A549 (cell line): ENCODE measurements around the gene PLEKHA6. TPM values are rescaled to one million over a fixed set of nuclear protein-coding genes. Genes with fewer than 3 reads are reported as not detected.
A peak's percentile ranks its signal among the peaks of the same experiment; 100 is the strongest.

Source experiments
- ATAC-seq, 2 experiments: fragments of 200-7000 bp in 1 of 2; fragments of >200 bp in 1 of 2; cut with Nextera tagmentation in 1 of 2; cut with Tn5 transposase in 1 of 2; 3 replicates each; pipeline versions ENCODE4 v1.8.0 to v1.9.1; 2018 to 2020; ENCODE audit warnings: mild to moderate bottlenecking in 1 of 2, moderate library complexity in 1 of 2
- CTCF ChIA-PET: fragments of 300-600 bp; sonication (Branson Sonifier 250); formaldehyde crosslinking; extraction: SDS; loops from one replicate; lab custom pipeline; 2021; ENCODE audit warnings: antibody characterized with exemption, inconsistent platforms; lab: Yijun Ruan, JAX
- POLR2A ChIA-PET: fragments of 350-600 bp; formaldehyde crosslinking; extraction: SDS; loops from one replicate; lab custom pipeline; 2021; ENCODE audit warnings: antibody characterized with exemption, inconsistent platforms; lab: Yijun Ruan, JAX
- DNase-seq, 2 experiments: peaks; one replicate each; pipeline versions ENCODE4 v3.0.0 to v3.0.0-alpha.2; 2011 to 2016; ENCODE audit warnings: low read depth in 1 of 2, low spot score in 1 of 2
- FAIRE-seq: peaks from 2 replicates; lab custom pipeline; 2011; peaks lifted over from hg19 to GRCh38; lab: Jason Lieb, UNC
- H3K27ac ChIP-seq, 2 experiments: fragments of >200 bp; sonication (Bioruptor Twin); formaldehyde crosslinking; 3 replicates each; pipeline ENCODE4 v1.5.1; 2016 to 2017
- H3K4me1 ChIP-seq: fragments of >200 bp; sonication (Bioruptor Twin); formaldehyde crosslinking; 3 replicates; pipeline ENCODE4 v1.6.1; 2016
- H3K4me2 ChIP-seq: fragments of >200 bp; sonication (Bioruptor Twin); formaldehyde crosslinking; 3 replicates; pipeline ENCODE4 v1.6.1; 2016
- H3K4me3 ChIP-seq: fragments of >200 bp; sonication (Bioruptor Twin); formaldehyde crosslinking; 3 replicates; pipeline ENCODE4 v1.5.1; 2016
- H3K9me3 ChIP-seq: fragments of >200 bp; sonication (Bioruptor Twin); formaldehyde crosslinking; 3 replicates; pipeline ENCODE4 v1.6.1; 2016
- CBX2 ChIP-seq: fragments of 200-600 bp; sonication (generic); IDR thresholded peaks from 2 replicates; pipeline ENCODE4 v1.6.1; 2016; ENCODE audit warnings: low read depth, mild to moderate bottlenecking, borderline replicate concordance
- CBX8 ChIP-seq: fragments of 200-600 bp; sonication (generic); IDR thresholded peaks from 2 replicates; pipeline ENCODE4 v1.6.1; 2016
- CHD4 ChIP-seq: fragments of 200-600 bp; sonication (generic); IDR thresholded peaks from 2 replicates; pipeline ENCODE4 v1.6.1; 2016; ENCODE audit warnings: antibody characterized with exemption, mild to moderate bottlenecking, borderline replicate concordance
- CTCF ChIP-seq: fragments of >200 bp; sonication (Bioruptor Twin); formaldehyde crosslinking; IDR thresholded peaks from 3 replicates; pipeline ENCODE4 v1.5.1; 2016
- E2F6 ChIP-seq: IDR thresholded peaks from 2 replicates; pipeline ENCODE4 v1.6.1; 2012; ENCODE audit warnings: low read depth, borderline replicate concordance
- EHF ChIP-seq: fragments of 250-450 bp; sonication (Bioruptor Pico); IDR thresholded peaks from 2 replicates; pipeline ENCODE4 v1.5.0; 2020; ENCODE audit warnings: mild to moderate bottlenecking
- EP300 ChIP-seq, 2 experiments: fragments of >200 bp; sonication (Bioruptor Twin); formaldehyde crosslinking; IDR thresholded peaks; 2 replicates in 1 of 2; 3 replicates in 1 of 2; pipeline ENCODE4 v1.6.1; 2016 to 2017
- FOSB ChIP-seq: fragments of 250-450 bp; sonication (Bioruptor Pico); IDR thresholded peaks from 2 replicates; pipeline ENCODE4 v1.5.0; 2020; ENCODE audit warnings: mild to moderate bottlenecking, moderate library complexity
- HEYL ChIP-seq: fragments of 250-450 bp; sonication (Bioruptor Pico); IDR thresholded peaks from 2 replicates; pipeline ENCODE4 v1.8.0; 2021; ENCODE audit warnings: mild to moderate bottlenecking, moderate library complexity
- HMGXB4 ChIP-seq: fragments of 250-450 bp; sonication (Bioruptor Pico); IDR thresholded peaks from 2 replicates; pipeline ENCODE4 v1.5.0; 2021; ENCODE audit warnings: mild to moderate bottlenecking, moderate library complexity, borderline replicate concordance
- HOXB13 ChIP-seq: fragments of 250-450 bp; sonication (Bioruptor Pico); IDR thresholded peaks from 2 replicates; pipeline ENCODE4 v1.5.0; 2020; ENCODE audit warnings: low read depth, mild to moderate bottlenecking, moderate library complexity
- HOXB5 ChIP-seq: fragments of 250-450 bp; sonication (Bioruptor Pico); IDR thresholded peaks from 2 replicates; pipeline ENCODE4 v1.5.0; 2020; ENCODE audit warnings: mild to moderate bottlenecking, moderate library complexity
- JUN ChIP-seq, 2 experiments: fragments of >200 bp; sonication (Bioruptor Twin); formaldehyde crosslinking; IDR thresholded peaks; 2 replicates in 1 of 2; 3 replicates in 1 of 2; pipeline ENCODE4 v1.6.1; 2016 to 2017
- KDM1A ChIP-seq: fragments of 200-600 bp; sonication (generic); IDR thresholded peaks from 2 replicates; pipeline ENCODE4 v1.6.1; 2016; ENCODE audit warnings: low read depth, mild to moderate bottlenecking
- MAZ ChIP-seq: fragments of 150-350 bp; IDR thresholded peaks from 2 replicates; pipeline ENCODE4 v1.6.1; 2014; ENCODE audit warnings: antibody characterized with exemption, low read depth, low read length, borderline replicate concordance
- NFE2L2 ChIP-seq: fragments of 150-350 bp; conservative IDR thresholded peaks from 2 replicates; pipeline ENCODE4 v1.6.1; 2014; ENCODE audit warnings: low read length
- NPAS2 ChIP-seq: fragments of 250-450 bp; sonication (Bioruptor Pico); IDR thresholded peaks from 2 replicates; pipeline ENCODE4 v1.8.0; 2022; ENCODE audit warnings: mild to moderate bottlenecking, moderate library complexity, borderline replicate concordance
- RAD21 ChIP-seq, 2 experiments: fragments of >200 bp in 1 of 2; sonication (Bioruptor Twin) in 1 of 2; formaldehyde crosslinking in 1 of 2; IDR thresholded peaks in 1 of 2; conservative IDR thresholded peaks in 1 of 2; 2 replicates in 1 of 2; 3 replicates in 1 of 2; pipeline ENCODE4 v1.6.1; 2012 to 2018; ENCODE audit warnings: inconsistent platforms in 1 of 2
- SMC3 ChIP-seq: fragments of >200 bp; sonication (Bioruptor Twin); formaldehyde crosslinking; IDR thresholded peaks from 3 replicates; pipeline ENCODE4 v1.6.1; 2018; ENCODE audit warnings: inconsistent platforms
- SREBF2 ChIP-seq: fragments of 450-650 bp; IDR thresholded peaks from 2 replicates; pipeline ENCODE4 v1.6.1; 2014; ENCODE audit warnings: mild to moderate bottlenecking, moderate library complexity
- TP53 ChIP-seq: fragments of 250-450 bp; sonication (Bioruptor Pico); IDR thresholded peaks from 2 replicates; pipeline ENCODE4 v1.5.0; 2021; ENCODE audit warnings: mild to moderate bottlenecking, moderate library complexity
- WGBS: methylation state at CpG from one replicate; pipeline ENCODE4 v1.1.6; 2017; ENCODE audit errors: missing lambda C conversion rate; 5-methylcytosine and 5-hydroxymethylcytosine counted together
- polyA plus RNA-seq, 4 experiments: library from polyadenylated mRNA; depleted of rRNA in 3 of 4; stranded (reverse); fragments of >200 nt; fragmentation: RNase III in 1 of 4; extraction: RNeasy Plus Mini Kit Qiagen cat#74134 plus additional on column Dnase treatment in 1 of 4; gene quantifications; 2 replicates in 3 of 4; 3 replicates in 1 of 4; pipeline ENCODE4 v1.2.3, GENCODE V29; 2011 to 2017
- TF ChIP-seq, protein P1 (sequence below): fragments of 250-450 bp; sonication (Bioruptor Pico); IDR thresholded peaks from 2 replicates; pipeline ENCODE4 v1.5.0; 2020; ENCODE audit warnings: low read depth, mild to moderate bottlenecking, moderate library complexity
- TF ChIP-seq, protein P2 (sequence below): fragments of 450-650 bp; IDR thresholded peaks from 2 replicates; pipeline ENCODE4 v1.6.1; 2014; ENCODE audit warnings: antibody characterized with exemption

The PLEKHA6 gene
- polyA plus RNA-seq, 2 of the 4 experiments (the other 2 are of a cell fraction): 13.0 to 26.2 TPM

- WGBS: 68% methylated on average over 6 of the region's 6 CpGs
- H3K27ac ChIP-seq: peak overlapping the region; percentile 94 to 95
- CTCF ChIA-PET: interaction anchor here (1.1 to 27.1 kb wide), 8 partner anchors 15 to 161 kb away, joined by 3 to 840 read pairs (median 15); partner anchors contain the start of gene PLEKHA6
- no peaks in the 10 kb centered on the region for H3K9me3 ChIP-seq
- H3K4me1 ChIP-seq: peaks cover 33% of the 10 kb centered on the region
- FAIRE-seq (no peak), DNase-seq (no peak)
- TF ChIP-seq HEYL (CRISPR knock-in tag) (no peak), KDM1A (no peak), E2F6 (no peak), SMC3 (no peak), CBX8 (no peak)
- TF ChIP-seq, protein P1, sequence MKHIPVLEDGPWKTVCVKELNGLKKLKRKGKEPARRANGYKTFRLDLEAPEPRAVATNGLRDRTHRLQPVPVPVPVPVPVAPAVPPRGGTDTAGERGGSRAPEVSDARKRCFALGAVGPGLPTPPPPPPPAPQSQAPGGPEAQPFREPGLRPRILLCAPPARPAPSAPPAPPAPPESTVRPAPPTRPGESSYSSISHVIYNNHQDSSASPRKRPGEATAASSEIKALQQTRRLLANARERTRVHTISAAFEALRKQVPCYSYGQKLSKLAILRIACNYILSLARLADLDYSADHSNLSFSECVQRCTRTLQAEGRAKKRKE (CRISPR knock-in tag): no peak
- TF ChIP-seq, all 56 proteins: peak for 0
- Histone ChIP-seq H3K4me2 (peak overlapping the region; percentile 86), H3K4me3 (peak overlapping the region; percentile 76)
- POLR2A ChIA-PET: interaction anchor here (2.1 to 2.3 kb wide), 2 partner anchors 22 to 118 kb away, joined by 10 to 34 read pairs; partner anchors contain the start of gene PIK3C2B
- no peak for ATAC-seq
Observed at GRCh38 chr1:204376465-204376864, 16.7 kb upstream of the PLEKHA6 start.

- CTCF ChIA-PET: interaction anchor here (1.2 to 27.1 kb wide), 8 partner anchors 13 to 212 kb away, joined by 3 to 840 read pairs (median 4); partner anchors contain the start of genes GOLT1A and PLEKHA6
- DNase-seq: no peak
- H3K9me3 ChIP-seq: no peaks in the 10 kb centered on the region
- 95% methylated on average over 4 of the region's 4 CpGs for WGBS
- POLR2A ChIA-PET: no interaction called here
- no peak overlapping the region for H3K4me2 ChIP-seq
- FAIRE-seq: no peak
- H3K27ac ChIP-seq: no peak overlapping the region
- peaks cover 26% of the 10 kb centered on the region for H3K4me1 ChIP-seq
- no peak for ATAC-seq
- TF ChIP-seq CHD4 (no peak), HOXB5 (no peak), KDM1A (no peak), TP53 (CRISPR knock-in tag) (no peak), CBX2 (no peak), RAD21 (conservative IDR thresholded peaks at IDR 0.05 in 1 of 2, IDR thresholded peaks at IDR 0.05 in 1 of 2) (no peak), CTCF (no peak), EHF (CRISPR knock-in tag) (no peak), SREBF2 (no peak), EP300 (IDR thresholded peaks at IDR 0.05) (no peak), HMGXB4 (CRISPR knock-in tag) (no peak), NPAS2 (CRISPR knock-in tag) (no peak), NFE2L2 (no peak), FOSB (CRISPR knock-in tag) (no peak), JUN (IDR thresholded peaks at IDR 0.05) (no peak), MAZ (no peak), HOXB13 (CRISPR knock-in tag) (no peak)
- TF ChIP-seq, protein P2, sequence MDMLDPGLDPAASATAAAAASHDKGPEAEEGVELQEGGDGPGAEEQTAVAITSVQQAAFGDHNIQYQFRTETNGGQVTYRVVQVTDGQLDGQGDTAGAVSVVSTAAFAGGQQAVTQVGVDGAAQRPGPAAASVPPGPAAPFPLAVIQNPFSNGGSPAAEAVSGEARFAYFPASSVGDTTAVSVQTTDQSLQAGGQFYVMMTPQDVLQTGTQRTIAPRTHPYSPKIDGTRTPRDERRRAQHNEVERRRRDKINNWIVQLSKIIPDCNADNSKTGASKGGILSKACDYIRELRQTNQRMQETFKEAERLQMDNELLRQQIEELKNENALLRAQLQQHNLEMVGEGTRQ: no peak
- no peak overlapping the region for H3K4me3 ChIP-seq
Observed at GRCh38 chr1:204373911-204374310, 14.2 kb upstream of the PLEKHA6 start.
